Adrenal gland (tissue), 5 donors: ENCODE measurements around the gene STK24.

Experiments used
- CTCF ChIP-seq, 6 experiments: fragments of 450-650 bp in 4 of 6; fragments of 200-600 bp in 2 of 6; sonication (generic) in 1 of 6; IDR thresholded peaks; 1 replicate in 5 of 6; 2 replicates in 1 of 6; pipeline versions ENCODE4 v1.5.1 to v1.8.0; 2016 to 2021; ENCODE audit warnings: antibody characterized with exemption in 6 of 6, mild to moderate bottlenecking in 2 of 6, moderate library complexity in 1 of 6
- POLR2A ChIP-seq, 2 donors: fragments of 450-650 bp; IDR thresholded peaks; one replicate each; pipeline ENCODE4 v1.6.1; 2017; ENCODE audit warnings: antibody characterized with exemption in 2 of 2, mild to moderate bottlenecking in 2 of 2, moderate library complexity in 1 of 2
- donor health status: DM: no; HTN: no; CAD: no.

GRCh38 chr13:98537306-98537705 is 39.6 kb downstream of the STK24 start:
- TF ChIP-seq CTCF (IDR thresholded peaks at IDR 0.05) (no peak), POLR2A (IDR thresholded peaks at IDR 0.05) (no peak)
